ENCODE measurements around the gene CCDC179.

- TF ChIP-seq CTCF (IDR thresholded peaks at IDR 0.05), result no peak
- no peak for TF ChIP-seq POLR2A (IDR thresholded peaks at IDR 0.05)
These were observed 31.9 kb downstream of the CCDC179 start for GRCh38 chr11:22828373-22828772.
